ENCODE measurements around the gene PDLIM4. TPM values are rescaled to one million over a fixed set of nuclear protein-coding genes. Genes with fewer than 3 reads are reported as not detected.
A peak's percentile ranks its signal among the peaks of the same experiment; 100 is the strongest.

PDLIM4 gene
- total RNA-seq, 4 donors from 2014 or later, result 4.6 to 27.2 (median 18.5) TPM

DNA sequence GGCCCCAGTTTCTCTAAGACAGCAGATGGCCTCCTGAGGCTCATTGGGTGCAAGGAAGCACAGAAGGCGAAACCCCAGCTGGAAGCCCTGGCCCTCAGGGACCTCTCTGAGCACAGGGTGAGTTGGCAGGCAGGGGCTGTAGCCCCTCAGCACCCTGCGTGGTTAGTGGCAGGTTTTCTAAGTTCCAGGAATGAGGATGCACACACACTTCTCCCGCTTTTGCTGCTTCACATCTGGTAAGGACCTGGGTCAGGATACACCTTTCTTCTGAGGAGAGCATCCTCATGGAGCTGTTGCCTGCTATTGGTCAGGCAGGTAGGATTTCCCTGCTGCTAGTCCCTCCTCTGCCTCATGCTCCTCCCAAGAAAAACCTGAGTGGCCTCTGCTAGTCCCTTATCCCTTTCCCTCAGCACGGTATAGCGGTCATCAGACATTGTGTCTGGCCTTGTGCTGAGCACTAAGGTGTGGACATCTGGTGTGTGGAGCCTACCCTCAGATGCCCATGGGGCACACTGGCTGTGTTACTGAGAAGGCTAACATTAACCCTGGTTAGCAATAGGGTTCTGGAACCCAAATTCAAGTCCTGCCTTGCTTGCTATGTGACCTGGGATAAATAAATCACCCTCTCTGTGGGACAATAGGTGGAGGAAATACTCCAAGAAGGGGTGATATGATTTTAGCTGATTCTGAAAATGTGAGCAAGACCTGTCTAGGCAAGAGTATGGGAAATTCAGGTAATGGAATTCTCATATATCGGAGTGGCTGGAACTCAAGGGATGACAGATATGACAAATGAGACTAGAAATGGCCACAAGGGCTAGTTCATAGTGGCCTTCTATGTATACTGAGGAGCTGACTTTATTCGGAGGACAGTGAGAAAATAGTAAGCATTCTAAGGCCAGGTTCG, 38.3 kb downstream of the PDLIM4 start:
- Histone ChIP-seq H3K4me3 (peak overlapping the region in 3 of 4 donors; percentile 10 to 76 (median 64)), H3K4me1 (peaks cover 0 to 23% (median 14%) of the 10 kb centered on the region in 4 donors), H3K36me3 (no peaks in the 10 kb centered on the region), H3K9me3 (no peaks in the 10 kb centered on the region), H3K27ac (peak overlapping the region in 3 of 4 donors; percentile 83 to 96 (median 90)), H3K27me3 (no peaks in the 10 kb centered on the region)
- TF ChIP-seq, protein P1, sequence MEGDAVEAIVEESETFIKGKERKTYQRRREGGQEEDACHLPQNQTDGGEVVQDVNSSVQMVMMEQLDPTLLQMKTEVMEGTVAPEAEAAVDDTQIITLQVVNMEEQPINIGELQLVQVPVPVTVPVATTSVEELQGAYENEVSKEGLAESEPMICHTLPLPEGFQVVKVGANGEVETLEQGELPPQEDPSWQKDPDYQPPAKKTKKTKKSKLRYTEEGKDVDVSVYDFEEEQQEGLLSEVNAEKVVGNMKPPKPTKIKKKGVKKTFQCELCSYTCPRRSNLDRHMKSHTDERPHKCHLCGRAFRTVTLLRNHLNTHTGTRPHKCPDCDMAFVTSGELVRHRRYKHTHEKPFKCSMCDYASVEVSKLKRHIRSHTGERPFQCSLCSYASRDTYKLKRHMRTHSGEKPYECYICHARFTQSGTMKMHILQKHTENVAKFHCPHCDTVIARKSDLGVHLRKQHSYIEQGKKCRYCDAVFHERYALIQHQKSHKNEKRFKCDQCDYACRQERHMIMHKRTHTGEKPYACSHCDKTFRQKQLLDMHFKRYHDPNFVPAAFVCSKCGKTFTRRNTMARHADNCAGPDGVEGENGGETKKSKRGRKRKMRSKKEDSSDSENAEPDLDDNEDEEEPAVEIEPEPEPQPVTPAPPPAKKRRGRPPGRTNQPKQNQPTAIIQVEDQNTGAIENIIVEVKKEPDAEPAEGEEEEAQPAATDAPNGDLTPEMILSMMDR (IDR thresholded peaks at IDR 0.05), result no peak
- no peak for TF ChIP-seq POLR2A (IDR thresholded peaks at IDR 0.05)
- no peak for DNase-seq

DNA sequence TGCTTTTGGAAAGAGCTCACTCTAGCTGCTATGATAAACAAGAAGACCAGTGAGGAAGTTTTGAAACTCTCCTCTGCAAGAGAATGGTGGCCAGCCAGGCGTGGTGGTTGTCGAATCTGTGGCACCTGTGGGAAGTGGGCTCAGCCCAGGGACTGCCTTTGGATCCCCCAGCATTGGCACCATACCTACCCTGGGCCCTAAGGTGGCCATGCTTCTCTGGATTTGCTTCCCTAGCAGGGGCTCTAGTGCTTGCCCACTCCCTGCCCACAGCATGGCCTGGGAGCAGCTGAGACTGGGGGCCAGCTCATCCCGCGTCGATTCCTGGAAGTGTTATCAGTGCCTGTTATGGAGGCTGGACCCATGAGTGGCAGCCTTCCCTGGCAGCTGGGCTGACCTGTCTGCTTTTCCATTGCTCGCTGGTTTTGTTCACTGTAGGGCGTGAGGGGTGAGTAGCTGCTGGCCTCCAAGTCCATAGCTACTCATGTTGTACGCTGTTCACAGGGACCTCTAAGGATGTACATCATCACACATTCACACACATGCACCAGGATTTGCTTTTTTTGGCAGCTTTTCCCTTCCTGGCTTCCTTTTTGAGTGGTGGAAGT, 39.0 kb downstream of the PDLIM4 start:
- Histone ChIP-seq H3K27ac (no peak overlapping the region), H3K4me3 (peak overlapping the region in 1 of 4 donors; percentile 64), H3K27me3 (no peaks in the 10 kb centered on the region), H3K9me3 (no peaks in the 10 kb centered on the region), H3K36me3 (no peaks in the 10 kb centered on the region), H3K4me1 (peaks cover 4 to 28% (median 14%) of the 10 kb centered on the region in 4 donors)
- TF ChIP-seq, protein P1 (IDR thresholded peaks at IDR 0.05), result no peak
- no peak for TF ChIP-seq POLR2A (IDR thresholded peaks at IDR 0.05)
- no peak for DNase-seq

DNA sequence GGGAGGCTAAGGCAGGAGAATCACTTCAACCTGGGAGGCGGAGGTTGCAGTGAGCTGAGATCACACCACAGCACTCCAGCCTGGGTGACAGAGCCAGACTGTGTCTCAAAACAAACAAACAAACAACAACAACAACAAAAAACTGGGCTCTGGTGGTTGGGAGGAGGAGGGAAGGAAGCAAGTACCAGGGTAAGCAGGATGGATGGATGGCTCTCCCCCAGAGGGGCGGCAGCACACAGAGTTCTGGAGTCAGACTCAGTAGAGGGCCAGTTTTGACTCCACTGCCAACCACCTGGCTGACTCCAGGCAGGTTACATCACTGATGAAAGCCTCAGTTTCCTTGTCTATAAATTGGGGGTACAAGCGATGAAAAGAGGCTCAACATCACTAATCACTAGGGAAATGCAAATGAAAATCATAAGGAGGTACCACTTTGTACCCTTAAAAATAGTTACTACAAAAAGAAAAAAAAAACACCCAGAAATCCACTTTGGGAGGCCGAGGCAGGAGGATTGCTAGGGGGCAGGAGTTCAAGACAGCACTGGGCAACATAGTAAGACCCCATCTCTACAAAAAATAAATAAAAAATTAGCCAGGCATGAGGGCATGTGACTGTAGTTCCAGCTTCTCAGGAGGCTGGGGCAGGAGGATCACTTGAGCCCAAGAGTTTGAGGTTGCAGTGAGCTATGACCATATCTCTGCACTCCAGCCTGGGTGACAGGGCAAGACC, 39.9 kb downstream of the PDLIM4 start:
- TF ChIP-seq, protein P1 (IDR thresholded peaks at IDR 0.05), result no peak
- no peak for TF ChIP-seq POLR2A (IDR thresholded peaks at IDR 0.05)
- DNase-seq, result no peak
- no peak overlapping the region for H3K4me3 ChIP-seq
- no peaks in the 10 kb centered on the region for H3K27me3 ChIP-seq
- no peaks in the 10 kb centered on the region for H3K9me3 ChIP-seq
- H3K4me1 ChIP-seq, result peaks cover 4 to 37% (median 14%) of the 10 kb centered on the region in 4 donors
- H3K27ac ChIP-seq, result no peak overlapping the region
- no peaks in the 10 kb centered on the region for H3K36me3 ChIP-seq

DNA sequence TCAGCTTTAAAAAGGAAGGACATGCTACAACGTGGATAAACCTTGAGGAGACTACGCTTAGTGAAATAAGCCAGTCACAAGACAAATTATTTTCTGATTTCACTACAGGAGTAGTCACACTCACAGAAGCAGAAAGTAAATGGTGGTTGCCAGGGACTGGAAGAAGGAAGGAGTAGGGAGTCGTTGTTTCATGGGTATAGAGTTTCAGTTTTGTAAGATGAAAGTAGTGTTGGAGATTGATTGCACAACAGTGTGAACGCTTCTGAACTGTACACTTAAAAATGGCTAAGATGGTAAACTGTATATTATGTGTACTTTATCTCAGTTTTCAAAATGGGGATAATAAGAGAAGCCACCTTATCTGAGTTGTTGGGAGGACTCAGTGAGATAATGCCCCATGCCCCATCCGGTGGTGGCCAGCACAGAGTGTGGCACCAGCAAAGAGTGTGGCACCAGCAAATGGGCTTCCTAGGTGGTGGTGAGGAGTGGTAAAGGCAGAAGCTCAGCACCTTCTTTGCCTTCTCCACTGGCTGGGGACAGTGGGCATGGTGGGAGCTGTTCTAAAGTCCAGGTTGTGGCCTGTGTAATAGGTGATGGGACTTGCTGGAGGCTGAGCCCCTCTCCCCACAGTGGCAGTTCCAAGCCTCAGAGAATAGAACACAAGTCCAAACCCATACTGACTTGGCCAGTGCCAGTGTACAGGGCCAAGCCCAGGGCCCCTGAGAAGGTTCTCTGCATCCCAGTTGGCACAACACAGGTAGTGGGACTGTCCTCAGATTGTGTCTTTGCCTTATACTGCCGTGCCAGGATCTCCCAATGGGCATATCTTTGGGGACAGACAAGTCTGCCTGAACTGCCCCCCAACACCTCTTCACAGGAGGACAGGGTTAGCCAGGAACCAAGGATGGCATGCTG, 41.1 kb downstream of the PDLIM4 start:
- Histone ChIP-seq H3K9me3 (no peaks in the 10 kb centered on the region), H3K4me3 (no peak overlapping the region), H3K27ac (no peak overlapping the region), H3K4me1 (peaks cover 3 to 34% (median 8%) of the 10 kb centered on the region in 4 donors), H3K36me3 (no peaks in the 10 kb centered on the region), H3K27me3 (no peaks in the 10 kb centered on the region)
- TF ChIP-seq, protein P1 (IDR thresholded peaks at IDR 0.05), result no peak
- TF ChIP-seq POLR2A (IDR thresholded peaks at IDR 0.05), result no peak
- DNase-seq, result no peak

DNA sequence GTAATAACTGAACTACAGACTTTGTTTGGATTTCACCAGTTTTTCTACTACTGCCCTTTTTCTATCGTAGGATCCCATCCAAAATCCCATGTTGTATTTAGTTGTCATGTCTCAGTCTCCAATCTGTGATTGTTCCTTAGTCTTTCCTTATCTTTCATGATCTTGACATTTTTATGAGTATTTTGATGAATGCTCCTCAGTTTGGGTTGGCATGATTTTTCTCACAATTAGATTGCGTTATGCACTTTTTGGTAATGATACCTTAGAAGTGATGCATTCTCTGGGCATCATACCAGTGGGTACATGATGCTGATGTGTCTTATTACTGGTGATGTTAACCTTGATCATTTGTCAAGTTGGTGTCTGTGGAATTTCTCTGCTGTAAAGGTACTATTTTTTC, 42.4 kb downstream of the PDLIM4 start:
- no peak for TF ChIP-seq POLR2A (IDR thresholded peaks at IDR 0.05)
- TF ChIP-seq, protein P1 (IDR thresholded peaks at IDR 0.05), result no peak
- no peak for DNase-seq
- Histone ChIP-seq H3K27ac (no peak overlapping the region), H3K4me1 (peaks cover 1 to 30% (median 3%) of the 10 kb centered on the region in 4 donors), H3K27me3 (no peaks in the 10 kb centered on the region), H3K36me3 (no peaks in the 10 kb centered on the region), H3K4me3 (no peak overlapping the region), H3K9me3 (no peaks in the 10 kb centered on the region)

All from Peyer's patch (tissue), 4 donors.